Measurements from ENCODE around the gene DUS1L.

DUS1L gene

GRCh38 chr17:82108038-82108437, 42.4 kb upstream of the DUS1L start:
- TF ChIP-seq POLR2A (IDR thresholded peaks at IDR 0.05; ENCODE audit: extremely low read depth, insufficient read length) (no peak), CTCF (IDR thresholded peaks at IDR 0.05; ENCODE audit: low read depth, low read length) (no peak), MAX (IDR thresholded peaks at IDR 0.05; ENCODE audit: low read depth, low read length) (no peak), MYC (IDR thresholded peaks at IDR 0.05; ENCODE audit: low read depth, low read length) (no peak)
- DNase-seq (ENCODE audit: low read depth), result no peak
- H3K4me3 ChIP-seq (ENCODE audit: low read depth, low read length), result no peak overlapping the region

DNA sequence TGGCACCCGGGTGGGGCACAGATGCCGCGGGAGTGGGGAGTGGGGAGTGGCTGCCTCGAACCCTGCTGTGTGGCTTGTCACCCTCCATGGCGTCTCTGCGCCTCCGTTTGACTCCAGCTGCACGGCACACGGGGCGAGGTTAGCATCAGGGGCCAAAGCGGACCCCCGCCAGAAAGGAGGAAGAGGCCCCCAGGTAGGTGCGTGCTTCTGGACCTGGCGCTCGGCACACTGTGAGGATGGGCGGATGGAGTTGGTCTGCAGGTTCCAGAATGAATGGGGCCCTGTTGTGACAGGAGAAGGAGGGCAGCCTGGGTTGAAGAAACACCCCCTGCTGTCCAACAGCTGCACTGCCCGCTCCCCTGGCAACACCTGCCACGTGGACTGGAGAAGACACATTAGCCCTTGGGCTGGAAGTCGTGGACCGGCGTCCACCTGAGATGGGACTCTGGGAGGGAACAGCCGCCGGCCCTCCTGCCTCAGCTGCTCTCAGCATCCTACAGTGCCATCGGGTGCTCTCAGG, 41.8 kb upstream of the DUS1L start:
- peak; percentile 41 for DNase-seq (ENCODE audit: low read depth)
- TF ChIP-seq CTCF (IDR thresholded peaks at IDR 0.05; ENCODE audit: low read depth, low read length), result peak; percentile 30
- TF ChIP-seq MAX (IDR thresholded peaks at IDR 0.05; ENCODE audit: low read depth, low read length), result peak; percentile 52; the same call in 1 of the 2 replicates
- TF ChIP-seq MYC (IDR thresholded peaks at IDR 0.05; ENCODE audit: low read depth, low read length), result peak; percentile 21; the same call in 1 of the 2 replicates
- TF ChIP-seq POLR2A (IDR thresholded peaks at IDR 0.05; ENCODE audit: extremely low read depth, insufficient read length), result no peak
- H3K4me3 ChIP-seq (ENCODE audit: low read depth, low read length), result no peak overlapping the region

- no peak for DNase-seq (ENCODE audit: low read depth)
- TF ChIP-seq POLR2A (IDR thresholded peaks at IDR 0.05; ENCODE audit: extremely low read depth, insufficient read length) (no peak), MAX (IDR thresholded peaks at IDR 0.05; ENCODE audit: low read depth, low read length) (no peak), CTCF (IDR thresholded peaks at IDR 0.05; ENCODE audit: low read depth, low read length) (no peak)
- peak overlapping the region; percentile 59 for H3K4me3 ChIP-seq (ENCODE audit: low read depth, low read length)
Observed at GRCh38 chr17:82106688-82107305, 41.2 kb upstream of the DUS1L start.

- TF ChIP-seq CTCF (IDR thresholded peaks at IDR 0.05; ENCODE audit: low read depth, low read length), result peak; percentile 25
- TF ChIP-seq POLR2A (IDR thresholded peaks at IDR 0.05; ENCODE audit: extremely low read depth, insufficient read length), result peak; percentile 76
- TF ChIP-seq MYC (IDR thresholded peaks at IDR 0.05; ENCODE audit: low read depth, low read length), result peak; percentile 44; the same call in 1 of the 2 replicates
- TF ChIP-seq MAX (IDR thresholded peaks at IDR 0.05; ENCODE audit: low read depth, low read length), result peak; percentile 47
- DNase-seq (ENCODE audit: low read depth), result peak; percentile 93
- peak overlapping the region; percentile 59 for H3K4me3 ChIP-seq (ENCODE audit: low read depth, low read length)
Observed at GRCh38 chr17:82105882-82106687, 40.5 kb upstream of the DUS1L start.

- peak overlapping the region; percentile 59 for H3K4me3 ChIP-seq (ENCODE audit: low read depth, low read length)
- TF ChIP-seq MAX (IDR thresholded peaks at IDR 0.05; ENCODE audit: low read depth, low read length) (no peak; the same call in 1 of the 2 replicates), CTCF (IDR thresholded peaks at IDR 0.05; ENCODE audit: low read depth, low read length) (no peak), MYC (IDR thresholded peaks at IDR 0.05; ENCODE audit: low read depth, low read length) (no peak), POLR2A (IDR thresholded peaks at IDR 0.05; ENCODE audit: extremely low read depth, insufficient read length) (no peak)
- no peak for DNase-seq (ENCODE audit: low read depth)
Observed at GRCh38 chr17:82105417-82105881, 39.8 kb upstream of the DUS1L start.
